NCI-H2029 (cell line): ENCODE measurements around the gene SBF1.

Source experiments
- DNase-seq: peaks from one replicate; lab custom pipeline; 2025; lab: John Stamatoyannopoulos, UW

SBF1 gene

DNA sequence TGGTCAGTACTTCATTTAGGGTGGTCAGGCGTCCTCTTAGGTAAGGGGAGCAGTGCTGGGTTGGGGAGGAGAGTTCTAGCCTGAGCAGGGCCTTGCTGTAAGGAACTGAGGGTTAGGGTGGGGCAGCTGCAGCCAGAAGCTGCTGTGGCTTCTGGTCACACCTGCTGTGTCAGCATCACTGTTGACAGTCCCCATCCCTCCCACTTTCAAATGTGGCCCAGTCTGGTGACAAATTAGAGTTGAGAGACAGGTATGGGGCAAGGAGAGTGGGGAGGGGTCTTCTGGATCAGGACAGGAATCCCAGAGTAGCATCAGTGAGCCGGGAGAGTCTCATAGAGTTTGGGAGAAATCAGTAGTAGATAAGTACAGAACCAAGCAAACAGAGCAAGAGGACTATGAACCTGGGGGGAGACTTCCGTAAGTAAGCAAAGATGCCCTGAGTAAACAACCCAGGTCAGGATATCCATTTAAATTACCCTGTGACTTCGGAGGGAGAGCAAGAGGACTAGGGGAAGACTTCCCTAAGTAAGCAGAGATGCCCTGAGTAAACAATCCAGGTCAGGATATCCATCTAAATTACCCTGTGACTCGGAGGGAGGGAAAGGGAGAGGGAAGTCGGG, 78.0 kb downstream of the SBF1 start:
- no peak for DNase-seq
